PC-3 (cell line): ENCODE data around the gene HIBADH.

Experiments
- CTCF ChIP-seq: fragments of 300-600 bp; sonication (generic); conservative IDR thresholded peaks from 2 replicates; pipeline ENCODE4 v1.5.1; 2017; ENCODE audit warnings: antibody characterized with exemption, low read depth, mild to moderate bottlenecking, low read length
- EZH2 ChIP-seq: fragments of 300-600 bp; sonication (generic); IDR thresholded peaks from one replicate; pipeline ENCODE4 v1.6.1; 2017; ENCODE audit warnings: antibody characterized with exemption, mild to moderate bottlenecking, low read length; ENCODE audit not compliant: unreplicated experiment
- EZH2phosphoT487 ChIP-seq: fragments of 300-600 bp; sonication (generic); IDR thresholded peaks from 2 replicates; pipeline ENCODE4 v1.6.1; 2018; ENCODE audit warnings: mild to moderate bottlenecking, antibody characterized with exemption, low read length, borderline replicate concordance

- TF ChIP-seq CTCF (no peak), EZH2phosphoT487 (no peak), EZH2 (no peak)
These were observed 48.6 kb downstream of the HIBADH start for GRCh38 chr7:27614095-27614494.
